ENCODE results near the gene ZNF324.

The ZNF324 gene

DNA sequence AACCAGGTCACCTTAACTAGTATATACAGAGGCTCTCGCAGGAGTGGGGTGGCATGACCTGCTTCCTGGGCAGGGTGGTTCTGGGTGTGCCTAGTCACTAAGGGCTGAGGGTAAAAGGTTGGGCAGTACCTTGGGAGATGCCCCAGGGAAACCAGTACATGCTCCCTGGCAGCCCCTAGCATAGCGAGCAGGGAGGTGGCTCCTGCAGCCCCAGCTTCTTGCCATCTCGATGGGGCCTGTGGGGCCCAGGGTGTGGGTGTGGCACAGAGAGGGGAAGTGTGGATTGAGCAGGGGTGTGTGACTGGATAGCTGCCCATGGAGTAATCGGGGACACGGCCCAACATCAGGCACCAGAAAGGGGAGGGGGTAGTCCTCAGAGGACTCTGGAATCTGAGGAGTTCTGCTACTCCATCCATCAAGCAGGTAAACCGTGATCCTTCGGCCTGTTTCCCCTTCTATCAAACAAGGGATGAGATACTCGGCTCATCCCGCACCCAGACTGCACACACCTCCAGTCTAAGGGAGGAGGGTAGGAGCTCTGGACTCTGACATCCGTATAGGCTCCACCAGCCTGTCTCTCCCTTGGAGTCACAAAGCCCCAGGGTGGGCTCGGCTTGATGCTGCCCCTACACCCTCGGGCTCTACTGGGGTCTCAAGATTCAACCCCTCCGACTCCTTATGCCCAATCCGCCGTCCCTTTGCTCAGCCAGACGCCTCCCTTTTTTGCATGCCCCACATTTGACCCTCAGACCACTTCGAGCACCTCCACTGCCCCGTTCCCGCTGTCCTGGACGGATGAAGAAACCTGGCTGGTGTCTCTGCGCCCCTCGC is 51.6 kb downstream of the ZNF324 start:
- Histone ChIP-seq H3K9me3 (no peaks in the 10 kb centered on the region), H3K4me1 (no peaks in the 10 kb centered on the region; the same call in 1 of the 2 replicates), H3K36me3 (peaks cover 7% of the 10 kb centered on the region; the same call in 1 of the 2 replicates), H3K27me3 (no peaks in the 10 kb centered on the region), H3K4me3 (ENCODE audit: low read depth, low read length) (peak overlapping the region; percentile 90)
- TF ChIP-seq, protein P1, sequence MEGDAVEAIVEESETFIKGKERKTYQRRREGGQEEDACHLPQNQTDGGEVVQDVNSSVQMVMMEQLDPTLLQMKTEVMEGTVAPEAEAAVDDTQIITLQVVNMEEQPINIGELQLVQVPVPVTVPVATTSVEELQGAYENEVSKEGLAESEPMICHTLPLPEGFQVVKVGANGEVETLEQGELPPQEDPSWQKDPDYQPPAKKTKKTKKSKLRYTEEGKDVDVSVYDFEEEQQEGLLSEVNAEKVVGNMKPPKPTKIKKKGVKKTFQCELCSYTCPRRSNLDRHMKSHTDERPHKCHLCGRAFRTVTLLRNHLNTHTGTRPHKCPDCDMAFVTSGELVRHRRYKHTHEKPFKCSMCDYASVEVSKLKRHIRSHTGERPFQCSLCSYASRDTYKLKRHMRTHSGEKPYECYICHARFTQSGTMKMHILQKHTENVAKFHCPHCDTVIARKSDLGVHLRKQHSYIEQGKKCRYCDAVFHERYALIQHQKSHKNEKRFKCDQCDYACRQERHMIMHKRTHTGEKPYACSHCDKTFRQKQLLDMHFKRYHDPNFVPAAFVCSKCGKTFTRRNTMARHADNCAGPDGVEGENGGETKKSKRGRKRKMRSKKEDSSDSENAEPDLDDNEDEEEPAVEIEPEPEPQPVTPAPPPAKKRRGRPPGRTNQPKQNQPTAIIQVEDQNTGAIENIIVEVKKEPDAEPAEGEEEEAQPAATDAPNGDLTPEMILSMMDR (IDR thresholded peaks at IDR 0.05; ENCODE audit: low read depth, low read length), result no peak
- DNase-seq, result no peak

DNA sequence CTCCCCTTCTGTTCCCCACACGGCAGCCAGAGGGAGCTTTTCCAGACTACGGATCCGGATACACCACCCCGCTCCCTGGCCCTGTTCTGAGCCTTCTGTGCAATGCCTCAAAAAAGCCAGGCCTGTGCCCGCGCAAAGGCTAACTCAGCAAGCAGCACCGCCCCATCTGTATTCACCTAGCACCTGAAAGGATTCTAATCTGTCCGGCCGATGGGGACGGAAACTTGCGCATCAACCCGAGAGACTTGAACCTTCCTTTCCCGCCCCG is 52.1 kb downstream of the ZNF324 start:
- no peaks in the 10 kb centered on the region for H3K27me3 ChIP-seq
- no peaks in the 10 kb centered on the region for H3K9me3 ChIP-seq
- no peaks in the 10 kb centered on the region; the same call in 1 of the 2 replicates for H3K4me1 ChIP-seq
- TF ChIP-seq, protein P1 (IDR thresholded peaks at IDR 0.05; ENCODE audit: low read depth, low read length), result peak; percentile 76
- H3K4me3 ChIP-seq (ENCODE audit: low read depth, low read length), result peak overlapping the region; percentile 90
- peak; percentile 82 for DNase-seq
- H3K36me3 ChIP-seq, result peaks cover 7% of the 10 kb centered on the region; the same call in 1 of the 2 replicates

DNA sequence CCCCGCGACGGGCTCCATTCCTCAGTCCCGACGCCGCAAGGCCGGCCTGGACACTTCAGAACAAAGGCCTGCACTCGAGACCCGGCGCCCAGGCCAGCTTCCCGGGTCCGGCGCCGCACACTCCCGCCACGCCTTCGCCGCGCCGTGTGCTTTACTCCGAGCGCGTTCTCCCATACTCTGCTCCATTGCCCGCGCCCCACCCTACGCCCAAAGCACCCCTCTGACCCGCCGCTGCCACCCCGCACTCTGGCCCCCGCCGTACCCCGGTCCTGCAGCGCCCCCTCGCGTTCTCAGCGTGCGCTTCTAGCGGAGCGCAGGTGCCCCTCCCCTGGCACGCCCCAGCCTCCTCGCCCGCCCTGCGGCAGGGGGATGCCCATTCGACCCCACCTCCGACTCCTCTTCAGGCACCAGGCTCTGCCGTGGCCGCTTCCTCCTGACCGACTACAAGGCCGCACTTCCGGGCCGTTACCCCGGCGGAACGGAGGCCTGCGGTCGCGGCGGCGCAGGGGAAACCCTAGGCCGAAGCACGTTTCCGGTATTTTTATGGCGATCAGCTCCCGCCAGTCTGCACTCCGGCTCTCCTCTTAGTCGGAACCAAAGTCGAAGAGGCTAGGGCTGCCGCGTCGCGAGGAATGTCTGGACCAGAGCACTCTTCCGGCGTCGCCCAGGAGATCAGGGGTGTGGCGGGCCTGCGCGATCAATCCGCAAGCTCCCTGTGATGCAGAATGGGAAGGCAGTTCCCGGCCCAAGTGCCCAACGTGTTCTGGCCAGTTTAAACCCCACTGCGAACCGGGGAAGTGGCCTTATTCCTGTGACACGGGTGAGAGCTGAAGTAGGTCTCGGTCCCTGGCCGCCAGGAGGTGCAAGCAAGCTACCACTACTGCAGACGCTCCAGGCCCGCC is 52.7 kb downstream of the ZNF324 start, which contains the start of gene ZBTB45:
Gene ZBTB45 (minus strand): TSS at position 456 of the 902 bp plus-strand sequence. CDS start 2,137 bp downstream, outside the sequence.
- no peaks in the 10 kb centered on the region for H3K27me3 ChIP-seq
- H3K9me3 ChIP-seq, result no peaks in the 10 kb centered on the region
- no peaks in the 10 kb centered on the region; the same call in 1 of the 2 replicates for H3K4me1 ChIP-seq
- H3K4me3 ChIP-seq (ENCODE audit: low read depth, low read length), result peak within 1 kb of the TSS; percentile 90
- peaks cover 7% of the 10 kb centered on the region; the same call in 1 of the 2 replicates for H3K36me3 ChIP-seq
- TF ChIP-seq, protein P1 (IDR thresholded peaks at IDR 0.05; ENCODE audit: low read depth, low read length), result peak; percentile 67
- DNase-seq, result peak; percentile 94

DNA sequence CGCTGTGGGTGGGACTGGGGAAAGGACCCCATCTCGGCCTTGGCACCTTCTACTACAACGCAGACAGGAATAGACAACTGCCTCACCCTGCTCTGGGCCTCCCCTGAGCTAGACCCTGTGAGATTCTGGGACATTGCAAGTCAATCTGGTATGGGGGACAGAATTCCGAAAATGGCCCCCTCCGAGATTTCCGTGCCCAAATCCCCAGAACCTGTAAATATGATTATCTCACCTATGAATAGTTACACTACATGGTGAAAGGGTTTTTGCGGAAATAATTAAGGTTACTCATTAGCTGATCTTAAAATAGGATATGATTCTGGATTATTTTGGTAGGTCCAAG is 53.3 kb downstream of the ZNF324 start:
- no peak for DNase-seq
- H3K27me3 ChIP-seq, result no peaks in the 10 kb centered on the region
- H3K4me3 ChIP-seq (ENCODE audit: low read depth, low read length), result peak overlapping the region; percentile 90
- TF ChIP-seq, protein P1 (IDR thresholded peaks at IDR 0.05; ENCODE audit: low read depth, low read length), result no peak
- H3K4me1 ChIP-seq, result no peaks in the 10 kb centered on the region
- H3K9me3 ChIP-seq, result no peaks in the 10 kb centered on the region
- peaks cover 7% of the 10 kb centered on the region; the same call in 1 of the 2 replicates for H3K36me3 ChIP-seq

DNA sequence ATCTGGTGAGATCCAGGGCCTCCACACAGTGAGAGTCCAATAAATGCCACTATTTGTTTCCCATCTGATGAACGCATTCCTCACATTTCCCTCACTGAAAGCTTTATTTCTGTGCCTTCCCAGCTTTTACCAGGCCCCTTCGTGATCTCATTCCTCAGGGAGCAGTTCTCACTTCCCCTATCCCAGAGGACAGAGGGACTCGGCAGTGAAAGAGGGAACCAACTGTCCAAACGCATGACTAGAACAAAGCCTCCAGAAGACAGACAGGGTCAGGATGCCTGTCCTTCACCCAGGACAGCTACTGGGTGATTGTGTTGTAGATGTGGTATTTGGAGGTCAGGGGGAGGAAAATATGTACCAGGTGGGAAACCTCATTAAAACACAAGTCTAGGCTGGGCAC is 54.8 kb downstream of the ZNF324 start:
- H3K4me1 ChIP-seq, result no peaks in the 10 kb centered on the region
- H3K36me3 ChIP-seq, result 0 out of 2 replicates have a peak, but pooled peaks cover 3% of the 10 kb centered on the region
- no peak overlapping the region for H3K4me3 ChIP-seq (ENCODE audit: low read depth, low read length)
- H3K27me3 ChIP-seq, result no peaks in the 10 kb centered on the region
- DNase-seq, result no peak
- TF ChIP-seq, protein P1 (IDR thresholded peaks at IDR 0.05; ENCODE audit: low read depth, low read length), result no peak
- no peaks in the 10 kb centered on the region for H3K9me3 ChIP-seq
